ENCODE measurements around the gene NOL4.

DNA sequence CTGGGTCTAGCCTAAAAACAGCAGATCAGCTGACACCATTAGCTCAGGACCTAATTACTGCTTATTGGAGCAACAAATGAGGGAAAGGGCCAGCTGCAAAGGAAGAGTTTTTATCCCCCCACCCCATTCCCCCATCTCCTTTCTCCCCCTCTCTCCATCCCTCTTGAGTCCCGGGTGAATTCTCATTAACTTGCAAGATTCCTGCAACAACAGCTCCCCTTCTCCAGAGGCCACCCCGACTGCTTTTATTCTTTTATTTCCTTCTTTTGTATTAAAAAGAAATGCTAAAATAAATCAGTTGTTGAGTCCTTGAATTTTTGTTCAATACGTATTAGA, 473 bp upstream of the NOL4 start:
- TF ChIP-seq NFIC (IDR thresholded peaks at IDR 0.05) (no peak), EGR1 (IDR thresholded peaks at IDR 0.05) (no peak), CEBPB (IDR thresholded peaks at IDR 0.05) (no peak), TAF1 (IDR thresholded peaks at IDR 0.05; ENCODE audit: low read depth) (no peak), FOXM1 (IDR thresholded peaks at IDR 0.05; ENCODE audit: borderline replicate concordance, low read depth) (no peak)
- TF ChIP-seq, protein P1, sequence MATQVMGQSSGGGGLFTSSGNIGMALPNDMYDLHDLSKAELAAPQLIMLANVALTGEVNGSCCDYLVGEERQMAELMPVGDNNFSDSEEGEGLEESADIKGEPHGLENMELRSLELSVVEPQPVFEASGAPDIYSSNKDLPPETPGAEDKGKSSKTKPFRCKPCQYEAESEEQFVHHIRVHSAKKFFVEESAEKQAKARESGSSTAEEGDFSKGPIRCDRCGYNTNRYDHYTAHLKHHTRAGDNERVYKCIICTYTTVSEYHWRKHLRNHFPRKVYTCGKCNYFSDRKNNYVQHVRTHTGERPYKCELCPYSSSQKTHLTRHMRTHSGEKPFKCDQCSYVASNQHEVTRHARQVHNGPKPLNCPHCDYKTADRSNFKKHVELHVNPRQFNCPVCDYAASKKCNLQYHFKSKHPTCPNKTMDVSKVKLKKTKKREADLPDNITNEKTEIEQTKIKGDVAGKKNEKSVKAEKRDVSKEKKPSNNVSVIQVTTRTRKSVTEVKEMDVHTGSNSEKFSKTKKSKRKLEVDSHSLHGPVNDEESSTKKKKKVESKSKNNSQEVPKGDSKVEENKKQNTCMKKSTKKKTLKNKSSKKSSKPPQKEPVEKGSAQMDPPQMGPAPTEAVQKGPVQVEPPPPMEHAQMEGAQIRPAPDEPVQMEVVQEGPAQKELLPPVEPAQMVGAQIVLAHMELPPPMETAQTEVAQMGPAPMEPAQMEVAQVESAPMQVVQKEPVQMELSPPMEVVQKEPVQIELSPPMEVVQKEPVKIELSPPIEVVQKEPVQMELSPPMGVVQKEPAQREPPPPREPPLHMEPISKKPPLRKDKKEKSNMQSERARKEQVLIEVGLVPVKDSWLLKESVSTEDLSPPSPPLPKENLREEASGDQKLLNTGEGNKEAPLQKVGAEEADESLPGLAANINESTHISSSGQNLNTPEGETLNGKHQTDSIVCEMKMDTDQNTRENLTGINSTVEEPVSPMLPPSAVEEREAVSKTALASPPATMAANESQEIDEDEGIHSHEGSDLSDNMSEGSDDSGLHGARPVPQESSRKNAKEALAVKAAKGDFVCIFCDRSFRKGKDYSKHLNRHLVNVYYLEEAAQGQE (IDR thresholded peaks at IDR 0.05; ENCODE audit: low read depth): no peak
- TF ChIP-seq, protein P2, sequence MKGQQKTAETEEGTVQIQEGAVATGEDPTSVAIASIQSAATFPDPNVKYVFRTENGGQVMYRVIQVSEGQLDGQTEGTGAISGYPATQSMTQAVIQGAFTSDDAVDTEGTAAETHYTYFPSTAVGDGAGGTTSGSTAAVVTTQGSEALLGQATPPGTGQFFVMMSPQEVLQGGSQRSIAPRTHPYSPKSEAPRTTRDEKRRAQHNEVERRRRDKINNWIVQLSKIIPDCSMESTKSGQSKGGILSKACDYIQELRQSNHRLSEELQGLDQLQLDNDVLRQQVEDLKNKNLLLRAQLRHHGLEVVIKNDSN (IDR thresholded peaks at IDR 0.05): no peak
